Astrocyte (in vitro differentiated cells and primary cell): ENCODE results near the gene UBE2L3.

Experiments
- EZH2 ChIP-seq: IDR thresholded peaks from 2 replicates; pipeline ENCODE4 v1.6.1; 2012; ENCODE audit warnings: mild to moderate bottlenecking, low read length, inconsistent platforms; ENCODE audit not compliant: insufficient read depth
- TF ChIP-seq, protein P1 (sequence below): IDR thresholded peaks from 2 replicates; pipeline ENCODE4 v1.5.1; 2011; ENCODE audit warnings: low read depth, mild to moderate bottlenecking, inconsistent platforms, low read length, moderate library complexity; ENCODE audit not compliant: insufficient read depth

DNA sequence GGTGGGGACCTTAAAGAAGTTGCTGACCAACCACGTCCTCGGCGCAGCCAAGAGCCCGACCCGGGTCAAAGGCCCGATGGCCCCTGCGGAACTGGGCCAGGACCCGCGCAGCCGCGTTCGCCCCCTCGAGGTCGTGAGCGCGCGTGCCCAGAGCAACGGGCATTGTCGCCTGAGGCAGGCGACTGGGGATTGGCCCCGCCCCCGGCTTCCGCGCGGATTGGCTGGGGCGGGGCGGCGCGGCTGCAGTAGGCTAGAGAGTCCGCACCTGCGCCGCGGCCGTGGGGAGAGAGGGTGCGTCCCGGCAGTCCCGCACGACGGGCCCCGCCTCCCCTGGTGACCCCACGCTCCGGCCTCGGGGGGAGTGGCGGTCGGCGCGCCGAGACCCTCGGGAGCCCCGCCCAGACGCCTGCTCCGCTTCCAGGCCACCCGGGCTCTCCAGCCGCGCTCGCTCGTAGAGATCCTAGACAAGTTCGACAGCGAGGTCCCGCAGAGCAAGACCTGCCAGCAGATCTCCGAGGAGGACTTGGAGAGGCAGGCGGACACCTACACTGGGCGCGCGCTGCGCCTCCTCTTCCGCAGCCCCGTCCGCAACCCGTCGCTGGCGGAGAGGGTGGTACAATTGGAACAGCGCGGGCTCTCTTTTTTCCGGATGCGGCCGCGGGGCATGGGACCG lies 90.0 kb downstream of the UBE2L3 start:
- TF ChIP-seq, protein P1, sequence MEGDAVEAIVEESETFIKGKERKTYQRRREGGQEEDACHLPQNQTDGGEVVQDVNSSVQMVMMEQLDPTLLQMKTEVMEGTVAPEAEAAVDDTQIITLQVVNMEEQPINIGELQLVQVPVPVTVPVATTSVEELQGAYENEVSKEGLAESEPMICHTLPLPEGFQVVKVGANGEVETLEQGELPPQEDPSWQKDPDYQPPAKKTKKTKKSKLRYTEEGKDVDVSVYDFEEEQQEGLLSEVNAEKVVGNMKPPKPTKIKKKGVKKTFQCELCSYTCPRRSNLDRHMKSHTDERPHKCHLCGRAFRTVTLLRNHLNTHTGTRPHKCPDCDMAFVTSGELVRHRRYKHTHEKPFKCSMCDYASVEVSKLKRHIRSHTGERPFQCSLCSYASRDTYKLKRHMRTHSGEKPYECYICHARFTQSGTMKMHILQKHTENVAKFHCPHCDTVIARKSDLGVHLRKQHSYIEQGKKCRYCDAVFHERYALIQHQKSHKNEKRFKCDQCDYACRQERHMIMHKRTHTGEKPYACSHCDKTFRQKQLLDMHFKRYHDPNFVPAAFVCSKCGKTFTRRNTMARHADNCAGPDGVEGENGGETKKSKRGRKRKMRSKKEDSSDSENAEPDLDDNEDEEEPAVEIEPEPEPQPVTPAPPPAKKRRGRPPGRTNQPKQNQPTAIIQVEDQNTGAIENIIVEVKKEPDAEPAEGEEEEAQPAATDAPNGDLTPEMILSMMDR: no peak
- TF ChIP-seq EZH2: no peak
